SH-SY5Y (cell line): ENCODE measurements around the gene SHC4.

Source experiments
- GATA2 ChIP-seq: IDR thresholded peaks from 2 replicates; pipeline ENCODE4 v1.6.1; 2011; ENCODE audit warnings: mild to moderate bottlenecking, low read depth, low read length
- GATA3 ChIP-seq: IDR thresholded peaks from 2 replicates; pipeline ENCODE4 v1.6.1; 2011; ENCODE audit warnings: low read depth, mild to moderate bottlenecking, low read length, moderate library complexity

SHC4 gene

DNA sequence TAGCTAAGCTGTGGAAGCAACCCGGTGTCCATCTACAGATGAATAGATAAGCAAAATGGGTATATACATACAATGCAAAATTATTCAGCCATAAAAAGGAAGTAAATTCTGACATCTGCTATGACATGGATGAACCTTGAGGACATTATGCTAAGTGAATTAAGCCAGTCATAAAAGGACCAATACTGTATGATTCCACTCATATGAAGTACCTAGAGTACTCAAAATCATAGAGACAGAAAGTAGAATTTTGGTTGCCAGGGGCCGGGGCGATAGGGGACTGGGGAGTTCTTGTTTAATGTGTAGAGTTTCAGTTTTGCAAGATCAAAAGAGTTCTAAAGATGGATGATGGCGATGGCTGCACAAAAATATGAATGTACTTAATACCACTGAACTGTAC lies 75.5 kb downstream of the SHC4 start:
- TF ChIP-seq GATA3, result no peak
- no peak for TF ChIP-seq GATA2

DNA sequence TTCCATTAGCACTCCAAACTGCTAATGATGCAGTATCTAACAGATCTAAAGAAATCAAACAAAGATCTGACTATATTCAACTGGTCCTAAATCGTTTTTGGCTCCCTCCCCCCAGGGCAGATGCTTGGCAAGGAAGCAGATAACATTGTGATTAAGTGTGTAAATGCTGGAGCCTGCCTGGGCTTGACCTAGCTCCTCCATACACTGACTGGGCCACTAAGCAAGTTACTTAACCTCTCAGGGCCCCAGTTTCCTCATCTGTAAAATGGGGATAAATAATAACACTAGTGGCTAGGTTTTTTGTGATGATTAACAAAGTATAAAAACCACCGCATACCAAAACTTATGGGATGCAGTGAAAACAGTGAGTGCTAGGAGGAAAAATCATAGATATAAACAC lies 76.6 kb downstream of the SHC4 start:
- TF ChIP-seq GATA2 (no peak), GATA3 (no peak)

GRCh38 chr15:48883699-48884098 lies 80.0 kb downstream of the SHC4 start:
- TF ChIP-seq GATA3 (no peak), GATA2 (no peak)

- TF ChIP-seq GATA3, result no peak; the same call in 1 of the 2 replicates
- TF ChIP-seq GATA2, result no peak; the same call in 1 of the 2 replicates
These were observed 83.6 kb downstream of the SHC4 start for GRCh38 chr15:48880070-48880634.

DNA sequence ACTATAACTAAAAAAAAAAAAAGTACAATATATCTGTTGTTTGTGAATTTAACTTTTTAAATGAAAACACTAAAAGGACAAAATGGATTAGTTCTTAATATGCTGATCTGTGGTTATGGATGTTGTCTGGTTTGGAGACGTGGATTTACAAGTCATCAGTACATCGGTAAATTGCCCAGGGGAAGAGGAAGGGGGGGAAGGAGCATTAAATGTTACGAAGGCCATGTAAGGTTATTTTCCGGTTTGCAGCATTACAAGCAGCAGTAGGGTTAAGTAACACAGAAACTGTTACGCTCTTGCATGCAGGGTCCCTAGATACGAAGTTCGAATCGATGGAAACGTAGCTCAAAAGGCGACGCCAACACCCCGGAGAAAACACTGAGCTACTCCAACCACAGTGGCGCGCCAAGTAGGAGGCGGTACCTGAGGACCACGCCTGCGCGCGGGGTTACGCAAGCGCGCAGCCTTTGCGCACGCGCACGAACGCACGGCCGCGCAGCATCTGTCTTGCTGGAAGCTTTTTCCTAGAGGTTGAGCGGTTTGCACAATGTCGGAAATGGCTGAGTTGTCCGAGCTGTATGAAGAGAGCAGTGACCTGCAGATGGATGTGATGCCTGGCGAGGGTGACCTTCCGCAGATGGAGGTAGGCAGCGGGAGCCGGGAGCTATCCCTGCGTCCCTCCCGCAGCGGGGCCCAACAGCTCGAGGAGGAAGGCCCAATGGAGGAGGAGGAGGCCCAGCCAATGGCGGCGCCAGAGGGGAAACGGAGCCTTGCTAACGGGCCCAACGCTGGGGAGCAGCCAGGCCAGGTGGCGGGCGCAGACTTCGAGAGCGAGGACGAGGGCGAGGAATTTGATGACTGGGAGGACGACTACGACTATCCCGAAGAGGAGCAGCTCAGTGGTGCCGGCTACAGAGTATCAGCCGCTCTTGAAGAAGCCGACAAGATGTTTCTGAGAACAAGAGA lies 85.8 kb downstream of the SHC4 start, which contains the start of gene EID1:
Gene EID1, plus strand, starts transcription at position 505 of the 966 bp plus-strand sequence. Its CDS starts 43 bp downstream, at position 548.
- TF ChIP-seq GATA3, result no peak
- peak; percentile 14; the same call in 1 of the 2 replicates for TF ChIP-seq GATA2

DNA sequence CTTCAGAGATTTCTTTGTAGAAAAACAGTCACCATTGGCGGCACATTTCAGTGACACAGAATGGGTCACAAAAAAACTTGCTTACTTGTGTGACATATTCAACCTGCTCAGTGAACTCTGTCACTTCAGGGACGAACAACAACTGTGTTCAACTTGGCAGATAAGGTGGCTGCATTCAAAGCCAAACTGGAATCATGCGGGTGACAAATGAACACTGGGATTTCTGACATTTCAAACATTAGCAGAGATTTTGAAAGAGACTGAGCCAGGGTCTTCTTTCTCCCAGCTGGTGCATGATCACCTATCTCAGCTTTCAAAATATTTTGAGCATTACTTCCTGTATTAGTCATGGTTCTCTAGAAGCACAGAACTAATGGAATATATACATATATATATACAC lies 87.7 kb downstream of the SHC4 start:
- TF ChIP-seq GATA3, result no peak
- TF ChIP-seq GATA2, result no peak

DNA sequence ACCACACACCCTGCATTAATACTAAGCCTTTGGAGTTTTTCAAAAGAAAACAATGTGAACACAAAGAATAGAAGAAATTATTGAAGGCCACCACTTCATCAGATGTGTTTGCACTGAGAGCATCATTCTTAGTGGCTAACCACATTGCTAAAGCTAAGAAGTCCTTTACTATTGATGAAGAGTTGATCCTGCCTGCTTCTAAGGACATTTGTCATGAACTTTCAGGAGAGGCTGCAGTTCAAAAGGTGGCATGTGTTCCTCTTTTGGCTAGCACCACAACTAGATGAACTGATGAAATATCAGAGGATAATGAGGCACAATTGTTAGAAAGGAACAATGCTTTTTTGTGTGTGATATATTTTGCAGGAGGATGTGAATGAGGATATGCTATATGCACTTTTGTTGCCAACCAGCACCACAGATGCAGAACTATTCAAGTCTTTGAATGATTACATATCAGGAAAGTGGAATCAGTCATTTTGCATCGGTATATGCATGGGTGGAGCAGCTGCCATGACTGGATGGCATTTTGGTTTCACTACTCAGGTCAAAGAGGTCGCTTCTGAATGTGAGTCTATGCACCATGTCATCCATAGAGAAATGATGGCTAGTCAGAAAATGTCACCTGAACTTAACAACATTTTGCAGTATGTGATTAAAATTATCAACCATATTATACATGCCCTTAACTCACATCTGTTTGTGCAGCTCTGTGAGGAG lies 88.3 kb downstream of the SHC4 start:
- TF ChIP-seq GATA3 (no peak), GATA2 (no peak)

DNA sequence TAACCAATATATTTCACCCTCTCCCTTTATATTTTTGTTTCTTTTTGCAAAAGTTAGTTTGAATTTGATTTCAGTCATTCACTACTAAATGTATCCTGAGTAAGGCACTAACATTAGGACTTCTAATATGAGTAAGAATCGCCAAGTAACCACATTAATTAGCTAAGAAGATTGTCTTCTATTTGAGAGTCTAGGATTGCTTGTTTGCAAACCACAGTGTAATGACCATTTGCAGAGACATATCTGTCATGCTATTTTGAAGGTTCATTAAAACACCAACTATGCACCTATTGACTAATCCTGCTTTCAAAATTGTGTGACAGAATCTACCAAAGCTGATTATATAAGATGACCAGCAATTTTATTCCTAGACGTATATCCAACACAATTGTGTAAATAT lies 91.1 kb downstream of the SHC4 start:
- TF ChIP-seq GATA3, result no peak
- TF ChIP-seq GATA2, result no peak

DNA sequence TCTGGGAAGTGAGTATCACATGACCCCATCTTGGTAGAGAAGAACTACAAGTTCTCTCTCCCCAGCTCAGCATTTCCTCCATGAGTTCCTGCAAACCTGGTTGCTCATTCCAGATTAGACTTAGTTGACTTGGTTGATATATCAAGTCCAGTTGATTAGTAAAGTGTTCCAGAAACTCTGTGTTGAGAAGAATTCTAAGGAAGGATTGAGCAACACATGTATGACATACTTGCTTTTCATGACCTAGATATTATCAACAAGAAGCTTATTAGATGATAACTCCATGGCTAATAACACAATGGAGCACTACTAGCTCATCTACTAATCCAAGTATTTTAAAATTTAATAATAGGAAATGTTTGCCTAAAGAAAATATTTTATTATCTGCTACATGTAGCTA lies 92.2 kb downstream of the SHC4 start:
- TF ChIP-seq GATA3, result no peak
- TF ChIP-seq GATA2, result no peak

DNA sequence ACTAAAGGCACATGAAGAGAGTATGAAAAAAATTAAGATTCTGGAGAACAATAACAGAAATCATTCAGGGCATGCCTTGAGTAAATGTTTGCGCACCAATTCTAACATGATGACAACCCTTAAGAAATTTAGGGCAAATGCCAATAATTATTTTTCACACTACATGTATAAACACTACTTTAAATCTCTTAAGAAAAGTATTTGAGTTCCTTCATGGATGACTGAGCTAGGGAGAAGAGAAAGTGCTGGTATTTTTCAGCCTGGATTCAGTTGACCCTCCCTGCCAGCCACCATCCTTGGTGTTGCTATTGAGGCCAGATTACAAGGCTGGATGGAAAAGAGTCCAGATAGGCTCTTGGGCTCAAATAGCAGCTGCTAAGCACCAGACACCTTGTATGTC lies 93.8 kb downstream of the SHC4 start:
- TF ChIP-seq GATA3 (no peak), GATA2 (no peak)

DNA sequence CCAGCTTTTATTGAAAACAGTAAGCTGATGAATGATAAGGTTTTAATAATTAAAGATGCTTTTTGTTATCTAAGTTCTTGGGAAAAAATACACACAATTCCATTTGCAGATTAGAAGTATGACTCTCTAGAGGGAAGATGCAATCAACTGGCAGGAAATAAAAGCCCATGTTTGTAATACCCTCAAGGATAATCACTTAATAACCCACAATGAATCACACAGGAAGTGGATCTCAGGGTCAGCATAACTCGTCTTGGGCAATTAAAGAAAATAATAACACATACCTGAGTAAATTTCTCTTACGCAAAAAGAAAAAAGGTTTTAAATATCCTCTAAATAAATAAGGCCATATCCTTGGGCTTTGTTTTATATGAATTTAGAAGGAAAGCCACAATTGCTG lies 95.2 kb downstream of the SHC4 start:
- TF ChIP-seq GATA2 (no peak), GATA3 (no peak)

DNA sequence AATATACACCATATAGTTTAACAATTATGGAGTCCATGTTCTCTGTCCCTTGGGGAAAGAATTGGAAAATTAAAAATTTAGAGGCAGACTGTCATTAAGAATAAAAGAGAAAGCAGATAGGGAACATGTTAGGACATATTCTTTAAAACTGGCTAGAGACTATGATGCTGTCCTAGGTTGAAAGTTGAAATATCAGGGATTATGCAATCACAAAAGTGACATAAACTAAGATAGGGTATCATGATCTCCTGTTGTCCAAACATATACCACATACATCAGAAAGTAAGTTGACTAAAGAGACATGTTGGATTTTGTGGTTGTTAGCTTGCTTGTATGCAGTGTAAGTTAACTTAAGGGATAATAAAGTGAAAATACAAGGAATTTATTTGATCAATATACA lies 95.7 kb downstream of the SHC4 start:
- TF ChIP-seq GATA3 (no peak), GATA2 (no peak)

GRCh38 chr15:48866141-48866563 lies 97.6 kb downstream of the SHC4 start:
- TF ChIP-seq GATA3 (no peak), GATA2 (no peak)
